ENCODE data around the gene GH1. TPM values are rescaled to one million over a fixed set of nuclear protein-coding genes. Genes with fewer than 3 reads are reported as not detected.
"Not testable (repeated sequence)": the region's sequence is repeated elsewhere in the genome, so short reads cannot be mapped to it uniquely, and the experiment has no call there.

GH1 gene
- total RNA-seq, 1 donor from 2014 or later = not detected

DNA sequence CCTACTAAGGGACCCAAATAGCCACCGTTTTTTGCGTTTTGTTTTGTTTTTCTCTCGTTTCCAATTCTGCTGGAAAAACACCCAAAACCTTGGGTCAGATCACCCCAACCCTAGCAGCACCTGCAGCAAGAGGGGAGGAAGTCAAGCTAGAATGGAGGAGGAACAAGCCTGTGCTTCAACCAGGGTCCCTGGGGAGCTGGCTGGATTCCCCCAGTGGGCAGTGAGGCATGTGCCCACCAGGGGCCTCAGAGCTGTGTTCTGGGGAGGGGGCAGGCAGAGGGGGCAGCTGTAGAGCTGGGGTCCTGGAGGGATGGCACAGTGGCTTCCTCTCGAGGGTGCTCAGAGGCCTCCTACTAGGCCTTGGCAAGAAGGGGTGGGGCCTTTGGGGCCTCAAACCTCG lies 7.0 kb upstream of the GH1 start:
- Mint-ChIP-seq H3K27me3 (ENCODE audit: low read depth) (peaks cover 3% of the 10 kb centered on the region), H3K9me3 (ENCODE audit: low read depth) (no peaks in the 10 kb centered on the region), H3K4me3 (ENCODE audit: unreplicated experiment) (no peak overlapping the region), H3K4me1 (ENCODE audit: low read depth) (no peaks in the 10 kb centered on the region), H3K27ac (ENCODE audit: unreplicated experiment) (no peak overlapping the region), H3K36me3 (ENCODE audit: low read depth) (no peaks in the 10 kb centered on the region)
- TF ChIP-seq CTCF (IDR thresholded peaks at IDR 0.05) = no peak
- DNase-seq (ENCODE audit: low spot score) = peak; percentile 22

GRCh38 chr17:63922402-63922801 lies 3.8 kb upstream of the GH1 start:
- H3K27ac Mint-ChIP-seq (ENCODE audit: unreplicated experiment); H3K4me1 Mint-ChIP-seq (ENCODE audit: low read depth); H3K4me3 Mint-ChIP-seq (ENCODE audit: unreplicated experiment); H3K36me3 Mint-ChIP-seq (ENCODE audit: low read depth); H3K9me3 Mint-ChIP-seq (ENCODE audit: low read depth): not testable (repeated sequence)
- peak; percentile 2 for DNase-seq (ENCODE audit: low spot score)
- H3K27me3 Mint-ChIP-seq (ENCODE audit: low read depth) = peaks cover 19% of the 10 kb centered on the region

DNA sequence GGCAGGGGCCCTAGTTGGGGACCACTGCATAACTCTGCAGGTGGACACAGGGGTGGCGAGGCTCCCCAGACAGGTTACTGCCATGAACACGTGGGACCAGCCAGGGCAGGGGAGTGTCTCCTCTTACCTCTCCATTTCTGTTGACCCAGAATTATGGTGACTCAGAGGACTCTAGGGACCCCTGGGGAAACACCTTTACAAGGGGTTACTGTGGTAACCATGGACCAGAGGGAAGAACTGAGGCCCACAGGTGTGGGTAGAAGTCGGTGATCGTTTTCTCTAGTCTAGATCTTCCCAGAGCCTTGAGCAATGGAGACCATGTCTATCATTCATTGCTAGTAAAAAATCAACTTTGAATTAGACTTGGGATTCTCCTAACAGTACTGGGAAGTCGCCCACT lies 2.1 kb upstream of the GH1 start:
- peak; percentile 34 for DNase-seq (ENCODE audit: low spot score)
- H3K4me3 Mint-ChIP-seq (ENCODE audit: unreplicated experiment); H3K4me1 Mint-ChIP-seq (ENCODE audit: low read depth); H3K27ac Mint-ChIP-seq (ENCODE audit: unreplicated experiment); H3K36me3 Mint-ChIP-seq (ENCODE audit: low read depth); H3K9me3 Mint-ChIP-seq (ENCODE audit: low read depth): not testable (repeated sequence)
- H3K27me3 Mint-ChIP-seq (ENCODE audit: low read depth) = peaks cover 31% of the 10 kb centered on the region

DNA sequence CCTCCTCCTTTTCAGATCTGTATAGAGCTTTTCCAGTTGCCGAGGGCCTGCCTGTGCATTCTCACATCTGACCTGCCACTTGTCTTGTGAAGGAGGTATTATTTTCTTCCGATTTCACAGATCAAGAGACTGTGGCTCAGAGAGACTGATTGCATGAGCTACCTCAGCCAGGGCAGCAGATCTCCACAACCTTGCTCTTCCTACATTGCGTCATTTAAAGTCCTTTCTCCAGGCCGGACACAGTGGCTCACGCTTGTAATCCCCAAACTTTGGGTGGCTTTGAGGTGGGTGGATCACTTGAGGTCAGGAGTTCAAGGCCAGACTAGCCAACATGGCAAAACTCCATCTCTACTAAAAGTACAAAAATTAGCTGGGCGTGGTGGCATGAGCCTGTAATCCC lies 1.4 kb upstream of the GH1 start:
- not testable (repeated sequence) for H3K27ac Mint-ChIP-seq (ENCODE audit: unreplicated experiment); H3K36me3 Mint-ChIP-seq (ENCODE audit: low read depth); H3K4me1 Mint-ChIP-seq (ENCODE audit: low read depth); H3K9me3 Mint-ChIP-seq (ENCODE audit: low read depth); H3K4me3 Mint-ChIP-seq (ENCODE audit: unreplicated experiment)
- H3K27me3 Mint-ChIP-seq (ENCODE audit: low read depth) = peaks cover 35% of the 10 kb centered on the region
- peak; percentile 4 for DNase-seq (ENCODE audit: low spot score)

DNA sequence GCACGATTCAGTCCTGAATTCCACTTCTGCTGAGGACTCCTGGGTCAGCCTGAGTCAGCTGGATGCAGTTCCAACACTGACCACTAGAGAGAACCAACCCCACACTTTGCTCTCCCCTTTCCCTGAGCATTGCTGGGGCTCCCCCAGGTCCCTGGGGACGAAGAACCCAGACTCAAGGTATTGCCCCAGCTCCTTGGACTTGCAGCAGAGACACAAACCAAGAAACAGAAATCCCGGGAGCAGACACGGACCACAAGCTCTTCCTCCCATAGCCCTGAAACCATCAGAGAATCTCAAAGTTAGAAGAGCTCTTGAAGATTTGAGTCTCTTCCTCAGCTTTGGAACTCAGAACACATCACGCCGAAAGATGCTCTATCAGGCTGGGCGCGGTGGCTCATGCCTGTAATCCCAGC lies 678 bp upstream of the GH1 start:
- H3K27me3 Mint-ChIP-seq (ENCODE audit: low read depth) = peaks cover 41% of the 10 kb centered on the region
- peak overlapping the region; percentile 41 for H3K27ac Mint-ChIP-seq (ENCODE audit: unreplicated experiment)
- TF ChIP-seq CTCF (IDR thresholded peaks at IDR 0.05) = peak; percentile 90
- H3K36me3 Mint-ChIP-seq (ENCODE audit: low read depth) = no peaks in the 10 kb centered on the region
- DNase-seq (ENCODE audit: low spot score) = peak; percentile 38
- H3K4me1 Mint-ChIP-seq (ENCODE audit: low read depth) = peaks cover 4% of the 10 kb centered on the region
- H3K4me3 Mint-ChIP-seq (ENCODE audit: unreplicated experiment) = no peak overlapping the region
- H3K9me3 Mint-ChIP-seq (ENCODE audit: low read depth) = no peaks in the 10 kb centered on the region

DNA sequence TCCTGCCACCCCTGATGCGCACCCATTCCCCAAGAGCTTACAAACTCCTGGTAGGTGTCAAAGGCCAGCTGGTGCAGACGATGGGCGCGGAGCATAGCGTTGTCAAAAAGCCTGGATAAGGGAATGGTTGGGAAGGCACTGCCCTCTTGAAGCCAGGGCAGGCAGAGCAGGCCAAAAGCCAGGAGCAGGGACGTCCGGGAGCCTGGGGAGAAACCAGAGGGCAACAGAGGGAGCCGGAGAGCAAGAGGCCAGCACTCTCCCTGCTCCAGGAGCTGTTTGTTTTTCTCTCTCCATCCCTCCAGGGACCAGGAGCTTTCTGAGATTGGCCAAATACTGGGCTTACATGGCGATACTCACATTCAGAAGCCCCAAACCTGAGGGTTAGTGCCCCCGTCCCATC lies 334 bp downstream of the GH1 start:
- peak; percentile 48 for DNase-seq (ENCODE audit: low spot score)
- no peaks in the 10 kb centered on the region for H3K9me3 Mint-ChIP-seq (ENCODE audit: low read depth)
- peaks cover 42% of the 10 kb centered on the region for H3K27me3 Mint-ChIP-seq (ENCODE audit: low read depth)
- no peaks in the 10 kb centered on the region for H3K36me3 Mint-ChIP-seq (ENCODE audit: low read depth)
- H3K4me1 Mint-ChIP-seq (ENCODE audit: low read depth) = peaks cover 4% of the 10 kb centered on the region
- H3K27ac Mint-ChIP-seq (ENCODE audit: unreplicated experiment) = no peak overlapping the region
- TF ChIP-seq CTCF (IDR thresholded peaks at IDR 0.05) = no peak
- no peak overlapping the region for H3K4me3 Mint-ChIP-seq (ENCODE audit: unreplicated experiment)

- Mint-ChIP-seq H3K27me3 (ENCODE audit: low read depth) (peaks cover 42% of the 10 kb centered on the region), H3K27ac (ENCODE audit: unreplicated experiment) (no peak overlapping the region), H3K4me1 (ENCODE audit: low read depth) (peaks cover 4% of the 10 kb centered on the region), H3K9me3 (ENCODE audit: low read depth) (no peaks in the 10 kb centered on the region), H3K4me3 (ENCODE audit: unreplicated experiment) (no peak overlapping the region), H3K36me3 (ENCODE audit: low read depth) (no peaks in the 10 kb centered on the region)
- peak; percentile 56 for DNase-seq (ENCODE audit: low spot score)
- TF ChIP-seq CTCF (IDR thresholded peaks at IDR 0.05) = no peak
These were observed 993 bp downstream of the GH1 start for GRCh38 chr17:63917646-63918045.

DNA sequence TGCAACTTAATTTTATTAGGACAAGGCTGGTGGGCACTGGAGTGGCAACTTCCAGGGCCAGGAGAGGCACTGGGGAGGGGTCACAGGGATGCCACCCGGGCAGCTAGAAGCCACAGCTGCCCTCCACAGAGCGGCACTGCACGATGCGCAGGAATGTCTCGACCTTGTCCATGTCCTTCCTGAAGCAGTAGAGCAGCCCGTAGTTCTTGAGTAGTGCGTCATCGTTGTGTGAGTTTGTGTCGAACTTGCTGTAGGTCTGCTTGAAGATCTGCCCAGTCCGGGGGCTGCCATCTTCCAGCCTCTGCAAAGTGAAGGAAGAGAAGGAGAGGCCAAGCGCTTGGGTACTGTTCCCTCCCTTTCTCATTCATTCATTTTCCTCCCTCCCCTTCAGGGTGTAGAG lies 1.4 kb downstream of the GH1 start:
- not testable (repeated sequence) for H3K27ac Mint-ChIP-seq (ENCODE audit: unreplicated experiment); H3K9me3 Mint-ChIP-seq (ENCODE audit: low read depth); H3K4me1 Mint-ChIP-seq (ENCODE audit: low read depth); H3K36me3 Mint-ChIP-seq (ENCODE audit: low read depth); DNase-seq (ENCODE audit: low spot score); H3K4me3 Mint-ChIP-seq (ENCODE audit: unreplicated experiment)
- H3K27me3 Mint-ChIP-seq (ENCODE audit: low read depth) = peaks cover 39% of the 10 kb centered on the region
